ENCODE data around the gene HGF. TPM values are rescaled to one million over a fixed set of nuclear protein-coding genes. Genes with fewer than 3 reads are reported as not detected.

HGF gene
- total RNA-seq, 1 donor: 33.2 TPM

DNA sequence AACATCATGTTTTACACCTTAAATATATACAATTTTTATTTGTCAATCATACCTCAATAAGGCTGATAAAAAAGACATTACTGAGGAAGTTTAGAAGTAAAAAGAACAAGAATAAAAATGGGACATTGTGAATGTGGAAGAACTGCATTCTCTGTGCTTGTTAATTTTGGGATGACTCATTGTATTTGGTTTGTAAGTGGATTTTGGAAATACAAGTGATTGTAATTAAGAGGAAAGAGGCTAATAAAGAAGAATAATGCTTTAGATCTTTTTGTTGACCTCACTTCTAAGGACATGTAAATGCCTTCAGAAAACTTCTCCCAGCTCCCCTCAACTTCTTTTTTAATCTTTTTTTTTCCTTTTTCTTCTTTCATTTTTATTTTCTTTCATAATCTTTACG lies 76.0 kb downstream of the HGF start:
- no peak for DNase-seq (ENCODE audit: low read depth)
- TF ChIP-seq, protein P1, sequence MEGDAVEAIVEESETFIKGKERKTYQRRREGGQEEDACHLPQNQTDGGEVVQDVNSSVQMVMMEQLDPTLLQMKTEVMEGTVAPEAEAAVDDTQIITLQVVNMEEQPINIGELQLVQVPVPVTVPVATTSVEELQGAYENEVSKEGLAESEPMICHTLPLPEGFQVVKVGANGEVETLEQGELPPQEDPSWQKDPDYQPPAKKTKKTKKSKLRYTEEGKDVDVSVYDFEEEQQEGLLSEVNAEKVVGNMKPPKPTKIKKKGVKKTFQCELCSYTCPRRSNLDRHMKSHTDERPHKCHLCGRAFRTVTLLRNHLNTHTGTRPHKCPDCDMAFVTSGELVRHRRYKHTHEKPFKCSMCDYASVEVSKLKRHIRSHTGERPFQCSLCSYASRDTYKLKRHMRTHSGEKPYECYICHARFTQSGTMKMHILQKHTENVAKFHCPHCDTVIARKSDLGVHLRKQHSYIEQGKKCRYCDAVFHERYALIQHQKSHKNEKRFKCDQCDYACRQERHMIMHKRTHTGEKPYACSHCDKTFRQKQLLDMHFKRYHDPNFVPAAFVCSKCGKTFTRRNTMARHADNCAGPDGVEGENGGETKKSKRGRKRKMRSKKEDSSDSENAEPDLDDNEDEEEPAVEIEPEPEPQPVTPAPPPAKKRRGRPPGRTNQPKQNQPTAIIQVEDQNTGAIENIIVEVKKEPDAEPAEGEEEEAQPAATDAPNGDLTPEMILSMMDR (IDR thresholded peaks at IDR 0.05; ENCODE audit: insufficient read depth, low read depth, low read length): no peak
- no peak overlapping the region for H3K4me3 ChIP-seq (ENCODE audit: low read depth, low read length)

DNA sequence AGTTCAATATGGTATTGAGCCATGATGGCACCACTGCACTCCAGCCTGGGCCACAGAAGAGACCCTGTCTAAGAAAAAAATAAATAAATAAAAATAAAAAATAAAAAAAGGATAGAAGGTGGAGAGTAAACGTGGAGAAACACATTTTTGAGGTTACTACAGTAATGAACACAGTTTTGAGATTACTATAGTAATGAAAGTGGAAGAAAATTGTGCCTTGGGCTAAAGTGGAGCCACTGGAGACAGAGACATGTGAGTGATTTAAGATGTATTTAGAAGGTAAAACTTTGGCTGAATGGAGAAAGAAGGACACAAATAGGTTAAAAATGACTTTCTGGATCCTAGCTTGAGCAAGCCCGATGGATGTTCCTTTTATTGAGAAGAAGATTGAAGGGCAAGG lies 76.8 kb downstream of the HGF start:
- TF ChIP-seq, protein P1 (IDR thresholded peaks at IDR 0.05; ENCODE audit: insufficient read depth, low read depth, low read length): no peak
- no peak overlapping the region for H3K4me3 ChIP-seq (ENCODE audit: low read depth, low read length)
- no peak for DNase-seq (ENCODE audit: low read depth)

DNA sequence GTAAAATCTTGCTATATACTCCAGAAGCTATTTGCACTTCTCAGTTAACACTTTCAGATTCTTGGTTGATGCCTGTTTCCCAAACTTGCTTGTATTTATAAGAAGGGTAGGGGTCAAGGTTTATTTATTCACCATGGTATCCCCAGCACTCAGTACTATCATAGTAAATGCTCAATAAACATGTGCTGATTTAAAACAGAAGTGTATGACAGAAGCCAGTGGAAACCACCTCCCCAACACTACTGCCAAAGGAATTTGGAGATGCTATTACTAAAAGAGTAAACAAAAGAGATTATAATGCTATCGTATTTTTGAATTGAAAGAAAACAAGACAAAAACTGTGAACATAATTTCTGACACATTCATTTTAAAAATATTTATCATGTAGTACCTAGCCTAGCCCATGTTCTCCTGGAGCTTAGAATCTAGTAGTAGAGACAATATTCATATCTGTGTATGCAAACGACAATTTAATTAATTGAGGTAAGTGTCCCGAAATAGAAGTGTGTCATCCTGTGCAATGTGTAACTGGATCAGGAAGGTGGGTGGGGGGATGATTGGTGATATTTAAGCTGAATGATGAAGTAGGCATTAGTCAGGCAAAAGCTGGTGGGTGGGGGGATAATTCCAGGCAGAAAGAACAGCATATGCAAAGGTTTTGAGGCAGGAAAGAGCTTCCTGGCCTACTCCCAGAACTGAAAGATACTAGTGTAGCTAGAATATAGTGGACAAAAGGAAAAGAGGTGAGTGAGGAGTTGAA lies 77.5 kb downstream of the HGF start:
- TF ChIP-seq, protein P1 (IDR thresholded peaks at IDR 0.05; ENCODE audit: insufficient read depth, low read depth, low read length): no peak
- DNase-seq (ENCODE audit: low read depth): peak; percentile 92
- H3K4me3 ChIP-seq (ENCODE audit: low read depth, low read length): peak overlapping the region; percentile 32

DNA sequence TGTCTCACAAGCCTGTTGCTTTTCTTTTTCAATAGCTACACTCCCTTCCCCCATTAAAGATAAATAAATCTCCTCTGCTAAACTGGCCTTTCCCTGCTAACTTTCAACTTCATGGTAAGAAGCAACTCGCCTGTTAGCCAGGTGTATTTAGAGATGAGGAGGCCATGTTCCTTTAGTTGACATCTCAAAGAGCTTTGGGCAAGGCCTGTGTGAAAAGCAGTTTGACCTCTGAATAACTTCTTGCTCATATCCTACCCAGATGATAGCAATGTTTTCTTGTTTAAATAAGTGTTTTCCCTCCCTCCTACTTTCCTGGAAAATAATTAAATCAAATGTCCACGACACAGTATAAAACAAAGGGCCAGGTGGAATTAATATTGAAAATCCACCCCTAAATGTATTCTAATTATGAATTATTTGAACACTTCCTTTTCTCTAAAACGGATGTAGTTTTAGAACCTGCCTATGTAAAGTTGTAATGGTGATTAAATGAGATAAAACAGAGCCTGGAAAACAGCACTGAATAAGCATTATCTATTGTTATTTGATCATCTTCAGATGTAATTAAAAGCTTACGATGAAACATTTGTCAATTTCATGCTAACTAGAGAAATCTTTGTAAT lies 78.5 kb downstream of the HGF start:
- H3K4me3 ChIP-seq (ENCODE audit: low read depth, low read length): peak overlapping the region; percentile 32
- peak; percentile 50 for DNase-seq (ENCODE audit: low read depth)
- TF ChIP-seq, protein P1 (IDR thresholded peaks at IDR 0.05; ENCODE audit: insufficient read depth, low read depth, low read length): no peak

DNA sequence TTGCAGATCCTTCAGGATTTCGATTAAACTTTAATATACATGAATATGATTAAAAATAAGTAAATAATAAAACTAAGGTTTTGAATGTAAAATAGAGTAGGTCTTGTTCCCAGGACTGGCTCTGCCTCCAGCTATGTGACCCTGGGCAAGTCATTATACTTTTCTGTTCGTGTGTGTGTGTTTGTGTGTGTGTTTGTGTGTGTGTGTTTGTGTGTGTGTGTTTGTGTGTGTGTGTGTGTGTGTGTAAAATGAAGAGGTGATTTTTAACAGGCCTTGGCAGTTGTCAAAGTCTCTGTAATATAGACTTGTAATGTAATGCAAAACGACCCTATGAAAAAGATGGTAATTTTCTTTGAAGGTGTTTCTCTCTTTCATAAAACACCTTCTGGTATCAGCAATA lies 79.2 kb downstream of the HGF start:
- TF ChIP-seq, protein P1 (IDR thresholded peaks at IDR 0.05; ENCODE audit: insufficient read depth, low read depth, low read length): no peak
- DNase-seq (ENCODE audit: low read depth): no peak
- H3K4me3 ChIP-seq (ENCODE audit: low read depth, low read length): peak overlapping the region; percentile 32

DNA sequence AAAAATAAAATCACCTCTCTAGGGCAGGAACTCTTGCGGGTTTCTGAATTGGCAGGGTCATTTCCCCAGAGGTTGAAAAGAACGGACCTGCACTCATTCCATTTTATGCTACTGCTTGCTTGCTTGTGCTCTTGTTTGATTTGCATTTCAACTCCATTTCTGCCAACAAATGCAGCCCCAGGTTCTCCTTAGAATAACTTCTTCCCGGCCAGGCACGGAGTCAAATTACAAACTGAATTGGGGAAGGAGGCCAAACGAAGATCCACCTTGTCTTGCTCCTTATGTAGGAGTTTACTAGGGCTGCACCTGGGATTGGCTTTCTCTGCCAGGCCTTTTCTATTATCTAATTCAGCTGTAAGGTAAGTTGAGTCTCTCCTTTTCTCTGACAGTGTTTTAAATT lies 79.6 kb downstream of the HGF start:
- peak; percentile 52 for DNase-seq (ENCODE audit: low read depth)
- TF ChIP-seq, protein P1 (IDR thresholded peaks at IDR 0.05; ENCODE audit: insufficient read depth, low read depth, low read length): no peak
- H3K4me3 ChIP-seq (ENCODE audit: low read depth, low read length): peak overlapping the region; percentile 32

Measured in fibroblast of villous mesenchyme (primary cell).